HG03432 (cell line): ENCODE results near the gene ACIN1.
A peak's percentile ranks its signal among the peaks of the same experiment; 100 is the strongest.

Experiments
- ATAC-seq: cut with Tn5 transposase; IDR thresholded peaks from one replicate; pipeline ENCODE4 v1.9.1; 2021; ENCODE audit warnings: mild to moderate bottlenecking, moderate library complexity; ENCODE audit not compliant: unreplicated experiment

Gene ACIN1

GRCh38 chr14:23094666-23095195, at the start of gene ACIN1:
Gene ACIN1 (minus strand): TSS chr14:23095136. CDS start chr14:23095112, 24 bp downstream.
- peak; percentile 42 for ATAC-seq

DNA sequence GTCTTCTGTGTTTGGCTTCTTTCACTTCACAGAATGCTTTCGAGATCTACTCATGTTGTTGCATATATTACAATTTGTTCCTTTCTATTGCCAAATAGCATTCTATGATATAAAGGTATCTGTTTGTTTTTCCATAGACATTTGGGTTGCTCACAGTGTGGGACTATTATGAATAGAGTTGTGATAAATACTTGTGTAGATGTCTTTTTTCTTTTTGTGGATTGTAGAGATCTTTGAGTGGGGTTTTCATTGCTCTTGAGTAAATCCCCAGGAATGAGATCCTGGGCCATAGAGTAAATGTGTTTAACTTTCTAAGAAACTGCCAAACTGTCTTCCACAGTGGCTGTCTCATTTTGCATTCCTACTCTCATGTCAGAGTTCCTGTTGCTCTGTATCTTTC, 49.0 kb upstream of the ACIN1 start:
- no peak for ATAC-seq

DNA sequence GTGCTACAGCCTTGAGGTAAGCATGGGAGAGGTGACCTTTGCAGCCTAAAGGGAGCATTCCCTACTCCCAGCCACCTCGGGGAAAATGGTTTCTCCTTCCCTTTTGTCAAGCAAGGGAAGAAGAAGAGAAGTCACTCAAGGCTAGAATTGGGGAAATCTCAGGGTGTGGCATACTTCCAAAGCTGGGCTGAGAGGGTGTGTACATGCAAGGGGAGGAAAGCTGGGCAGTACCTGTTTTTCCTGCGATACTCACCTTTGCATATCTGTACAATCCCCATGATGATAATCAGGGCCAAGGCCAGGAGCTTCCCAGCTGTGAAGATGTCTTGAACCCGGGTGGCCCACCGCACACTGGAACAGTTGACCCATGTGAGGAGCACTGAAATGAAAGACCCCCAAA, 47.9 kb upstream of the ACIN1 start:
- no peak for ATAC-seq

- ATAC-seq: no peak
Observed at GRCh38 chr14:23141706-23142444, 46.9 kb upstream of the ACIN1 start.

DNA sequence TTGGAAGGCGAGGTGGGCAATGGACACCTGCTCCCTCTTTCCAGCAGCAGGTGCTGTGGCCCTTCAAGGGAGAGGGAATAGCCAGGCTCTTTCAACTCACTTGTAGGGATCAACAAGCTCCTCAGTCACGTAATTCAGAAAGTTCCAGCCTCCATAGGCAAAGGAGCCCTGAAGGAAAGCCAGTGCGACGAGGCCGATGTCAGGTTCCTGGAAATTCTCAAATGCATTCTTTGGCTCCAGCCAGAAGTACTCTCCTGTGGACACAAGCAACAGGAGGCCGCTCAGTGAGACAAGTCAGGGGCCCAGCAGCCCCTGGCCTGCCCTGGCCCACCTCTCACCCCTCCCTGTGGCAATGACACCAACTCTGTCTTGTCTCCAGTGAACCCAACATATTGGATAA, 45.4 kb upstream of the ACIN1 start:
- no peak for ATAC-seq

DNA sequence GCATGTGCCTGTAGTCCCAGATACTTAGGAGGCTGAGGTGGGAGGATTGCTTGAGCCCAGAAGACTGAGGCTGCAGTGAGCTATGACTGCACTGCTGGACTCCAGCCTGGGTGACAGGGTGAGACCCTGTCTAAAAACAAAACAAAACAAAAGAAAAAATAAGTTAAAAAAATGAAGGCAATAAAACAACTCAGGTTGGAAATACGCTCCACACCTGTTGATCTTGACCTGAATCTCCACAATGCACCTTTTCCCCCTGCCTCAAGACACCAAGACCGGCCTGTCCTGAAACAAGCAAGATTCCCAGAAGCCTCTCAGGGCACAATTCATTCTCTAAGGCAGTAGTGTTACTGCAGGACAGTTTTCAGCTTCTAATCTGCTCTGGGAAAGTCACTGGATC, 44.9 kb upstream of the ACIN1 start:
- ATAC-seq: no peak

DNA sequence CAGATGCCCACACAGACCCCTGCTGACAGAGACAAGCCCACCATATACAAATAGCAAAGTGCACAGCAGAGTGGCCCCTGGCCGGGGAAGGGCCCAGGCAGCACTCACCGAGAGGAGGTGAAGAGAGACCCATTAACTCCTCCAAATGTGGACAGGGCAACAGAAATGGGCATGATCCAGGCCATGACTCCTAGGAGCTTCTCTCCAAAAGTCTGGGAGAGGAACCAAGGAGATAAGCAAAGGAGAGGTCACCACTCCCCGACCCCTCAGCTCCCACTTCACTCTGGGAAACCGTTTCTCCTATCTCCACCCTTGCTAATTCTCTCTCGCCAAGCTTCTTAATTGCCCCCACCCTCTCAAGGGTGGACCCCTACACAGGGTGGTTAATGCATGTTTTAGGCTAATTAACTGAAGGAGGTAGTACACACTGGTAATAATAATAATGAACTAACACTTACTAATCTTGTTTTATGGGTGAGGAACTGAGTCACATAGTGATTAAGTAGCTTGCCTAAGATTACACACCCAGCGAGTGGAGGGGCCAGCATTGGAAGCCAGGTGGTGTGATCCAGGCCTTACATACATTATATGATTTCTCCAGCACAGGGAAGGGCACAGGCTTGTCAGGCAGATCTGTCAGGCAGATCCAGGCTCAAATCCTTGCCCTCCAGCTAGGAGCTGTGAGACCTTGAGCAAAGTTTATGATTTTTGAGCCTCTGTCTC, 43.0 kb upstream of the ACIN1 start:
- ATAC-seq: no peak

GRCh38 chr14:23137192-23137812, 42.4 kb upstream of the ACIN1 start:
- ATAC-seq: no peak

DNA sequence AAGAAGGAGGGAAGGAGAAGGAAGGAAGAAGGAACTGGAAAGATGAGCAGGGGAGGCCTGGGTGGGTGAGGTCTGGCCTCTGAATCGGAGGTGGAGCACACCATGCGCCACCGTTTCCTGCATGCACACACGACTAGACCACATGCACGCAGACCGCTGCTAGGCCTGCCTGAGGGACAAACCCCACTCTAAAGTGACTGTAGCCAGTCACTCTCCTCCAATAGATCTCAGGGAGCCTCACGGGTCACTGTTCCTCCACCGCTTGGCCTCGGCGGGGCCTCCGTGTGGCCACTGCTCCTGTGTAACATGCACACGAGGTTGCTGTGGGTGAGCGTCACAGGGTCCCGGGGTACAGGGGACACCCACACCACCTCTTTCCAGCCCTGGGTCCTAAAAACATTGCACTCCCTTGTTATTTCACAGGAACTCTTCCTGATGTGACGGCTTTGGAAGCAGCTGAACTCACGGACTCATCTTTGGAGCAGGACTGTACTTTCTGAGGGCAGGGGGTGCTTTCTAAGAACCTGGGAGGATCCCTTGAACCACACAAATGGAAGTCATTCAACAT, 41.7 kb upstream of the ACIN1 start:
- no peak for ATAC-seq

- ATAC-seq: no peak
Observed at GRCh38 chr14:23132970-23133369, 38.0 kb upstream of the ACIN1 start.

DNA sequence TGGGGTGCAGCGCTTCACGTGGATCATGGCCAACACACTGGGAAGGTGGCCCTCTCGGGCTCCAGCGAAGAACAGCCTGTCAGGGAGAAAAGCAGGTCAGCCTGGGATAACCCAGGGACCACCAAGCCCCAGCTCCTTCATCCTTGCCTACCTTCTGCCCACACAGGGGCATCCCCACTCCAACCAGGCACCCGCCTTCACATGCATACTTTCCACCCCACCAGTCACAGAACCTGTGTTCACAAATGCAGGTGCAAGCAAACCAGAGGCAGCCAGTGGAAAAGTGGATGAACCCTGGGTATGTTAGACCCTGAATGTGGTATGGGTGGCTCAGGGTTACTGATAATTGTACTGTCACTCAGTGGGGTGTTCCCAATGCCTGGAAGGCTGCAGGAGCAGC, 36.5 kb upstream of the ACIN1 start:
- no peak for ATAC-seq

- no peak for ATAC-seq
Observed at GRCh38 chr14:23130871-23131270, 35.9 kb upstream of the ACIN1 start.

DNA sequence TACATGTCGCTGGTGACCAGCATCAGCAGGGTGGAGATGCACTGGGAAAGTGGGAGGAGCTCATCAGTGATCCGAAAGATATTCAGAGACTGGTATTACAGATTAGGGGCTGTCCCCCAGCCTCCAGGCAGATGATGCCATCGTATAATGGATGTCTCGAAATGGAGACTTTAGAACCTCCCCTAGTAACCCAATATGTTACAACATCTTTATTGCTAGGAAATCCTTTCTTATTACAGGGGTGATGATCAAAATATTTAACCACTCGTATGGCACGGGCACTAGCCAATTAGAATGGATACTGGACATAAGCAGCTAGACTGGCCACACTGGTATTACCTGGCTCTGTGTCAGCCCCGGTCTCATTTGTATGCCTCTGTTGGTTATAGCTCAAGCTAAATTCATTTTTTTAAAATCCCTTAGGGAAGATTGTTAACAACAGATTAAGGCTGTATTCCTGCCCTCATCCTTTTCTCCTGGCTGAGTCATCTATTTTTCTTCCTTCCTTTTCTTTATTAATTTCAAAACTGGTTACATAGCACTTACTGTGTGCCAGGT, 34.9 kb upstream of the ACIN1 start:
- no peak for ATAC-seq

GRCh38 chr14:23128969-23129758, 34.2 kb upstream of the ACIN1 start:
- ATAC-seq: no peak

DNA sequence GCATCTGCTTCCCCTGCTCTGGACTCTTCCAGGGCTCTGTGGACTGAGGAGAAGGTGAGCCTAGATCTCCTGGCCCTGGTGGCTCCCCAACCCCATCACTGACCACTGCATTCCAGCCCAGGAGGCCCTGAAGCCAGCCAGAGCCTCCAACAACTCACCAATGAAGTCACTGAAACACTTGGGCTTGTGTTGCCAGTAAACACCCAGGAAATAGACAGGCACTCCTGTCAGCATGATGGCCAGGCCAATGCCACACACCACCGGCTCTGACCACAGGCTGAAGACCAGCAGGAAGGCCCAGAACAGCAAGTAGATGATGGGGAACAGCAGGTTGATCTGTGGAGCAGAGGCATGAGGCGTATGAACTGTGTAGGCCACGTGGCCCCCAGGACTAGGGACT, 32.9 kb upstream of the ACIN1 start:
- no peak for ATAC-seq

GRCh38 chr14:23126548-23127278, 31.8 kb upstream of the ACIN1 start:
- ATAC-seq: no peak

- ATAC-seq: no peak
Observed at GRCh38 chr14:23125933-23126524, 31.1 kb upstream of the ACIN1 start.

DNA sequence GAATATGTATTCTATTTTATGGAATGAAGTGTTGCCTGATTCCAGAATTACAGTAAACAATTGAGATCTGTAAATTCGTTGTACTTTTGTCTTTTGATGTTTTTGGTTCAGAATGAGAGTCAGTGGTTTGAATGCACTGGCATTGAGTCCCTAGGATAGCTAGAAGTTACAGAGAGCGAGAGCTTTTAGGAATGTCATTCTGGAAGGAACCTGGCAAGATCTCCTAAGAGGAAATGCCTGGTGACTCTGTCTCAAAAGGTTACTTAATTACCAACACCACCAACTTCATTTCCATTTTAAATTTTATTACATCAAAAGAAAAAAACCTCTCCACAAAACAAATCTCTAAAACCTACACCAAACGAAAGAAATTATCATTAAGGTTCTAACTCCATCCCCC, 30.1 kb upstream of the ACIN1 start:
- ATAC-seq: no peak

- no peak for ATAC-seq
Observed at GRCh38 chr14:23124337-23124954, 29.5 kb upstream of the ACIN1 start.
